Panc1 (cell line): ENCODE measurements around the gene CLCN7. TPM values are rescaled to one million over a fixed set of nuclear protein-coding genes. Genes with fewer than 3 reads are reported as not detected.

Experiments
- ATAC-seq: fragments of 200-7000 bp; cut with Tn5 transposase; 2 replicates; pipeline ENCODE4 v1.9.1; 2020; ENCODE audit warnings: mild to moderate bottlenecking, moderate library complexity
- BruUV-seq: library from RNA; stranded (reverse); fragments of 400-500 nt; replicated peaks from 2 replicates; lab custom pipeline; 2021; lab: Mats Ljungman, UMichigan
- CTCF ChIA-PET: fragments of 300-600 bp; sonication (Branson Sonifier 250); formaldehyde crosslinking; loops from one replicate; lab custom pipeline; 2022; ENCODE audit warnings: antibody characterized with exemption; lab: Charles Lee
- POLR2A ChIA-PET: fragments of 300-600 bp; sonication (Branson Sonifier 250); formaldehyde crosslinking; loops from one replicate; lab custom pipeline; 2022; ENCODE audit warnings: antibody characterized with exemption; lab: Charles Lee
- DNase-seq: peaks from one replicate; pipeline ENCODE4 v3.0.0-alpha.2; 2010; ENCODE audit warnings: low read depth, low spot score
- H3K27ac ChIP-seq: 2 replicates; pipeline ENCODE4 v1.5.1; 2011; ENCODE audit warnings: mild to moderate bottlenecking, low read length, inconsistent platforms
- H3K27me3 ChIP-seq: fragments of 200-500 bp; sonication (Bioruptor generic); 2 replicates; pipeline ENCODE4 v1.6.0; 2014; ENCODE audit warnings: low read length, inconsistent platforms; ENCODE audit not compliant: control insufficient read depth, insufficient read depth
- H3K36me3 ChIP-seq: fragments of 200-500 bp; sonication (Bioruptor generic); 2 replicates; pipeline ENCODE4 v1.5.1; 2014; ENCODE audit warnings: inconsistent platforms, mild to moderate bottlenecking, low read length, moderate library complexity; ENCODE audit not compliant: control insufficient read depth, insufficient read depth
- H3K4me1 ChIP-seq: 2 replicates; pipeline ENCODE4 v1.5.1; 2011; ENCODE audit warnings: inconsistent platforms, mild to moderate bottlenecking, low read length, moderate library complexity; ENCODE audit not compliant: control insufficient read depth, insufficient read depth
- H3K4me3 ChIP-seq, 2 experiments: 2 replicates each; pipeline ENCODE4 v1.5.1; 2011 to 2012; ENCODE audit warnings: low read depth in 2 of 2, low read length in 2 of 2, mild to moderate bottlenecking in 2 of 2, inconsistent platforms in 1 of 2, moderate library complexity in 1 of 2
- H3K9me3 ChIP-seq: fragments of 200-500 bp; sonication (Bioruptor generic); 2 replicates; pipeline ENCODE4 v1.5.1; 2014; ENCODE audit warnings: low read depth, mild to moderate bottlenecking, inconsistent platforms, low read length, moderate library complexity; ENCODE audit not compliant: control insufficient read depth, insufficient read depth
- CTCF ChIP-seq: fragments of 450-650 bp; IDR thresholded peaks from 2 replicates; pipeline ENCODE4 v1.5.1; 2017; ENCODE audit warnings: mild to moderate bottlenecking
- POLR2AphosphoS5 ChIP-seq: IDR thresholded peaks from 2 replicates; pipeline ENCODE4 v1.6.1; 2012; ENCODE audit warnings: mild to moderate bottlenecking, low read depth, low read length, moderate library complexity
- REST ChIP-seq, 2 experiments: IDR thresholded peaks; 2 replicates each; pipeline ENCODE4 v1.6.1; 2011 to 2012; ENCODE audit warnings: low read depth in 2 of 2, control low read depth in 1 of 2, low read length in 1 of 2, mild to moderate bottlenecking in 1 of 2, moderate library complexity in 1 of 2; ENCODE audit not compliant: insufficient read depth in 1 of 2
- SIN3A ChIP-seq: IDR thresholded peaks from 2 replicates; pipeline ENCODE4 v1.6.1; 2012; ENCODE audit warnings: low read depth, mild to moderate bottlenecking, low read length, moderate library complexity, borderline replicate concordance; ENCODE audit not compliant: insufficient read depth
- TCF7L2 ChIP-seq: IDR thresholded peaks from 2 replicates; pipeline ENCODE4 v1.6.1; 2011; ENCODE audit warnings: mild to moderate bottlenecking, low read depth, low read length, inconsistent platforms
- in situ Hi-C: cut with HindIII; loops from 2 replicates; pipeline ENCODE4 v1.10.0; 2016; ENCODE audit warnings: low sequenced_read_pairs, low pct_unique_long_range_greater_than_20kb
- intact Hi-C: fragments of 100-400 bp; cut with micrococcal nuclease; formaldehyde crosslinking; loops from one replicate; pipeline ENCODE4 v1.10.0; 2022; ENCODE audit not compliant: unreplicated experiment
- total RNA-seq: library from RNA; stranded (reverse); gene quantifications from one replicate; pipeline ENCODE4 v1.2.1, GENCODE V29; 2021; ENCODE audit not compliant: unreplicated experiment

The CLCN7 gene
- total RNA-seq, 1 experiment from 2014 or later = 179 TPM

GRCh38 chr16:1443980-1444729 lies 30.7 kb downstream of the CLCN7 start, which contains the start of gene CCDC154:
Gene CCDC154 (minus strand): TSS chr16:1444556. CDS start chr16:1444322, 234 bp downstream.
- no peaks in the 10 kb centered on the region for H3K4me1 ChIP-seq
- POLR2A ChIA-PET = no interaction called here
- in situ Hi-C loops = no loop called here
- TF ChIP-seq SIN3A (no peak), CTCF (no peak), POLR2AphosphoS5 (no peak), TCF7L2 (no peak), REST (IDR thresholded peaks at IDR 0.05; ENCODE audit: insufficient read depth in 1 of 2, low read depth in 2 of 2, low read length in 1 of 2) (no peak)
- no peak within 1 kb of the TSS for H3K27ac ChIP-seq
- no TSS peak for BruUV-seq
- H3K27me3 ChIP-seq = no peaks in the 10 kb centered on the region
- CTCF ChIA-PET = no interaction called here
- intact Hi-C loops = no loop called here
- H3K9me3 ChIP-seq = no peaks in the 10 kb centered on the region
- ATAC-seq = no peak
- H3K36me3 ChIP-seq = no peaks in the 10 kb centered on the region
- no peak within 1 kb of the TSS for H3K4me3 ChIP-seq
- DNase-seq = no peak

GRCh38 chr16:1443403-1443973 lies 31.3 kb downstream of the CLCN7 start:
- Histone ChIP-seq H3K4me1 (no peaks in the 10 kb centered on the region), H3K27ac (no peak overlapping the region), H3K4me3 (no peak overlapping the region), H3K9me3 (no peaks in the 10 kb centered on the region), H3K27me3 (no peaks in the 10 kb centered on the region), H3K36me3 (no peaks in the 10 kb centered on the region)
- ATAC-seq = peak; percentile 42; the same call in 1 of the 2 replicates
- DNase-seq = no peak
- BruUV-seq = no TSS peak
- intact Hi-C loops = no loop called here
- ChIA-PET POLR2A (no interaction called here), CTCF (no interaction called here)
- in situ Hi-C loops = no loop called here
- no peak for TF ChIP-seq SIN3A
- no peak for TF ChIP-seq REST (IDR thresholded peaks at IDR 0.05; ENCODE audit: insufficient read depth in 1 of 2, low read depth in 2 of 2, low read length in 1 of 2)
- no peak for TF ChIP-seq TCF7L2
- TF ChIP-seq POLR2AphosphoS5 = no peak
- no peak for TF ChIP-seq CTCF
